ENCODE results near the gene DPY19L3.
"Not testable (repeated sequence)": the region's sequence is repeated elsewhere in the genome, so short reads cannot be mapped to it uniquely, and the experiment has no call there.

The DPY19L3 gene

DNA sequence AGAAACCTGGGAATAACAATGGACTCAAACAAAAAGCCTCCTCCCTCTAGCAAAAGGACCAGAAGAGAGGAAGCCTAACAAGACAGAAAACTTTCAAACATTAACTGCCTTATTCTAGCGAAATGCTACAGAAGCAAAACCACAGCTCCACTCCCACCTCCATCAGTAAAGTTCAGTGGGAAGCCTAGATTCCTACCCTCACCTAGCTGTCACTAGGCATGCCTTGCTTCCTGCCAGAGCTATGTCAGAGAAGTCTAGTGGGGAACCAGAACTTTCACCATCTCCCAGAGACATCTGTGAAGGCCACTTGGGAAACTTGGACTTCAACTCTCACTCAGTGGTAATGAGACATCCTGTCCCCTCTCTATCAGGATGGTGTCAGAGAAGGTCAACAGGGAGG, 37.1 kb downstream of the DPY19L3 start:
- no peak overlapping the region for H3K4me3 ChIP-seq (ENCODE audit: low read depth, low read length)
- TF ChIP-seq, protein P1, sequence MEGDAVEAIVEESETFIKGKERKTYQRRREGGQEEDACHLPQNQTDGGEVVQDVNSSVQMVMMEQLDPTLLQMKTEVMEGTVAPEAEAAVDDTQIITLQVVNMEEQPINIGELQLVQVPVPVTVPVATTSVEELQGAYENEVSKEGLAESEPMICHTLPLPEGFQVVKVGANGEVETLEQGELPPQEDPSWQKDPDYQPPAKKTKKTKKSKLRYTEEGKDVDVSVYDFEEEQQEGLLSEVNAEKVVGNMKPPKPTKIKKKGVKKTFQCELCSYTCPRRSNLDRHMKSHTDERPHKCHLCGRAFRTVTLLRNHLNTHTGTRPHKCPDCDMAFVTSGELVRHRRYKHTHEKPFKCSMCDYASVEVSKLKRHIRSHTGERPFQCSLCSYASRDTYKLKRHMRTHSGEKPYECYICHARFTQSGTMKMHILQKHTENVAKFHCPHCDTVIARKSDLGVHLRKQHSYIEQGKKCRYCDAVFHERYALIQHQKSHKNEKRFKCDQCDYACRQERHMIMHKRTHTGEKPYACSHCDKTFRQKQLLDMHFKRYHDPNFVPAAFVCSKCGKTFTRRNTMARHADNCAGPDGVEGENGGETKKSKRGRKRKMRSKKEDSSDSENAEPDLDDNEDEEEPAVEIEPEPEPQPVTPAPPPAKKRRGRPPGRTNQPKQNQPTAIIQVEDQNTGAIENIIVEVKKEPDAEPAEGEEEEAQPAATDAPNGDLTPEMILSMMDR (IDR thresholded peaks at IDR 0.05; ENCODE audit: borderline replicate concordance, insufficient read depth, low read depth, low read length) = no peak

DNA sequence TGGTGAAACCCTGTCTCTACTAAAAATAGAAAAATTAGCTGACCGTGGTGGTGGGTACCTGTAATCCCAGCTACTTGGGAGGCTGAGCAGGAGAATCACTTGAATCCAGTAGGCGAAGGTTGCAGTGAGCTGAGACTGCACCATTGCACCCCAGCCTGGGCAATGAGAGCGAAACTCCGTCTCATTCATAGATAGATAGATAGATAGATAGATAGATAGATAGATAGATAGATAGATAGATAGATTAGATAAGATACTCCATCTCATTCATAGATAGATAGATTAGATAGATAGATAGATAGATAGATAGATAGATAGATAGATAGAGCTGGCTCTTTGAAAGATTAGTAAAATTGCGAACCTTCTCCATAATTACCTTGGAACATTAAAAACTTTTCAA, 42.0 kb downstream of the DPY19L3 start:
- H3K4me3 ChIP-seq (ENCODE audit: low read depth, low read length) = not testable (repeated sequence)

DNA sequence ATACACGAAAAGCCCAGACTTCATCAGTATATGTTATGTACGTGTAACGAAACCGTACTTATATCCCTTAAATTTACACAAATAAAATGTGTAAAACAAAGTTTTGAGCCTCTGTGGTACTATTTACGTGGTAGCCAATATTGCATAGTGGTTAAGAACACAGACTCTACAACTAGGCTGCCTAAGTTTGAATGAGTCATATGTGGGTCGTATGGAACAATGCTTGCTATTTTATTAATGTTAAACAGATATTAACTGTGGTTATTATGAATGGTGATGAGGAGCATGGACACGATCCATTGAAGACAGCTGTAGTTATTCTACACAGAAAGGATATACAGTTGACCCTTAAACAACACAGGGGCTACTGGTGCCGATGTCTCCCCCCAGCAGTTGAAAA, 42.5 kb downstream of the DPY19L3 start:
- no peak overlapping the region for H3K4me3 ChIP-seq (ENCODE audit: low read depth, low read length)
- TF ChIP-seq, protein P1 (IDR thresholded peaks at IDR 0.05; ENCODE audit: borderline replicate concordance, insufficient read depth, low read depth, low read length) = no peak

DNA sequence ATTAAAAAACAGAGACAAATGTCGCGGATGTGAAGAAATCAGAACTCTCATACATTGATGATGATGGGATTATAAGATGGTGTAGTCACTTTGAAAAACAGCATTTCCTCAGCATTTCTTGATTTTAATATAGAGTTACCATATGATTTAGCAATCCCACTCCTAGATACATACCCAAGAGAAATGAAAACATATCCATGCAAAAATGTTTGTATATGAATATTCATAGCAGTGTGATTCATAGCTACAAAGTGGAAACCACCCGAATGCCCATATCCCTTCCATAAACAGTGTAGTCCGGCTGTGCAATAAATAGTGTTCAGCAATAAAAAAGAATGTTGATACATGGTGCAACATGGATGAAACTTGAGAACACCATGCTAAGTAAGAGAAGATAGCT, 44.6 kb downstream of the DPY19L3 start:
- no peak overlapping the region for H3K4me3 ChIP-seq (ENCODE audit: low read depth, low read length)
- TF ChIP-seq, protein P1 (IDR thresholded peaks at IDR 0.05; ENCODE audit: borderline replicate concordance, insufficient read depth, low read depth, low read length) = no peak

DNA sequence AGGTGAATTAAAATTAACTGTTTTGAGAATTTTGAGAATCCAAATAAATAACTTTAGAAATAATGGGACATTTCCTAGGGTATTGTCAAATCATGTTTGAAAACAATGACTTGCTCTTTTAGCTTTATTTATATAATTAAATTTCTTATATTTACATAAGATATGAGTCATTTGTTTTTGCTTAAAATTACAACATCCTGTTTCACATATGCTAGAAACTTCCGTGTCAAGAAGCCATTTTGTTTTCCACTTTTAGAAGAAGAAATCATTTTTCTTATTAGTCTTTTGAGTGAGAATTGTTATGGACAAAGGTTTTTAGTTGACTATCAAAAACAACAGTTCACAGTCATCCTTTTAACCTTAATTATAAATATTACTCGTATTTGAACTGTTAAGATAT, 48.2 kb downstream of the DPY19L3 start:
- H3K4me3 ChIP-seq (ENCODE audit: low read depth, low read length) = no peak overlapping the region
- TF ChIP-seq, protein P1 (IDR thresholded peaks at IDR 0.05; ENCODE audit: borderline replicate concordance, insufficient read depth, low read depth, low read length) = no peak

DNA sequence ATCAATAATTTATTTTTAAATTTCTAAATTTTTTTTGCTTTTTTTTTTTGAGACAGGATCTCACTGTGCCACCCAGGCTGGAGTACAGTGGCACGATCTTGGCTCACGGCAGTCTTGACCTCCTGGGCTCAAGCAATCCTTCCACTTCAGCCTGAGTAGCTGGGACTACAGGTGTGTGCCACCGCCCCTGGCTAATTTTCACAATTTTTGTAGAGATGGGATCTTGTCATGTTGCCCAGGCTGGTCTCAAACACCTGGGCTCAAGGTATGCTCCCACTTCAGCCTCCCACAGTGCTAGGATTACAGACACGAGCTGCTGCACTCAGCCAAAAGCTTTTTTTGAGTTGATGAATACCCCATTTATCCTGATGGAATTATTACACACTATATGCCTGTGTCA, 50.8 kb downstream of the DPY19L3 start:
- TF ChIP-seq, protein P1 (IDR thresholded peaks at IDR 0.05; ENCODE audit: borderline replicate concordance, insufficient read depth, low read depth, low read length) = no peak
- H3K4me3 ChIP-seq (ENCODE audit: low read depth, low read length) = no peak overlapping the region

DNA sequence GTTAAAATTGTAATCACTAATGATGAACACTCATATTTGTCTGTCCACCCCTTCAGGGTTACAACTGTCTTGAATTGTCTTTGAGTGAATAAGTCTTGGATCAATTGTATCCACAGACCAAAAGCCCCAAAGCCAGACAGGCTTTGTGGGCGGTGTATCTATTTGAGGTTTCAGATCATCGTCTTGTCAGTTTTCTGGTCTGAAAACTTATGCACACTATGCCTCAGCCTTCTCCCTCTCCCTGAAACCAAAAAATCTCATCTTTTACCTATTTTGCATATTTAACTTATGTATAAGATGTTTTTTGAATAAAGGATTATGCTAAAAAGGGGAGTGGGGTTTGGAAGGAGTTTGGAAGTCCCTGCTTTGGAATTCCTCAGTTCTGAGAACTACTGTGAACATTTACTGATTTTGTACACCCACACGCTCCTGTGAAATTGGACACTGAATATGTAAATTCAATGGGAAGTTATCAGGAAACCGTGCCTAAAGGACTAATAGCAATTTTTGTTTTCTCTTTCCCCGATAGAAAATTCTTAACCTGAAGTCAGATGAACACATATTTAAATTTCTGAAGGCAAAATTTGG, 52.1 kb downstream of the DPY19L3 start:
- H3K4me3 ChIP-seq (ENCODE audit: low read depth, low read length) = no peak overlapping the region
- TF ChIP-seq, protein P1 (IDR thresholded peaks at IDR 0.05; ENCODE audit: borderline replicate concordance, insufficient read depth, low read depth, low read length) = no peak
